NOMO-1 treated with dmso at 0.1 percent for 144 hours (cell line): ENCODE measurements around the gene HMGN4.

Experiments
- DNase-seq: peaks from one replicate; lab custom pipeline; 2025; ENCODE audit not compliant: unreplicated experiment; lab: John Stamatoyannopoulos, UW

Gene HMGN4

GRCh38 chr6:26550250-26550993 is 12.3 kb downstream of the HMGN4 start:
- peak; percentile 44 for DNase-seq

- no peak for DNase-seq
Observed at GRCh38 chr6:26552205-26552604, 14.0 kb downstream of the HMGN4 start.

- DNase-seq: no peak
Observed at GRCh38 chr6:26552640-26553188, 14.5 kb downstream of the HMGN4 start.

- DNase-seq: peak; percentile 61
Observed at GRCh38 chr6:26553264-26553634, 15.1 kb downstream of the HMGN4 start.

GRCh38 chr6:26553635-26554446 is 15.7 kb downstream of the HMGN4 start:
- peak; percentile 73 for DNase-seq

GRCh38 chr6:26554447-26554696 is 16.2 kb downstream of the HMGN4 start:
- no peak for DNase-seq

- no peak for DNase-seq
Observed at GRCh38 chr6:26554697-26555504, 16.7 kb downstream of the HMGN4 start.

GRCh38 chr6:26555505-26556262 is 17.5 kb downstream of the HMGN4 start:
- no peak for DNase-seq

- no peak for DNase-seq
Observed at GRCh38 chr6:26556263-26557070, 18.3 kb downstream of the HMGN4 start.

GRCh38 chr6:26561533-26562466 is 23.6 kb downstream of the HMGN4 start:
- no peak for DNase-seq

- DNase-seq: no peak
Observed at GRCh38 chr6:26563488-26563887, 25.3 kb downstream of the HMGN4 start.

- DNase-seq: peak; percentile 90
Observed at GRCh38 chr6:26568601-26569432, 30.7 kb downstream of the HMGN4 start.

- no peak for DNase-seq
Observed at GRCh38 chr6:26569433-26569764, 31.2 kb downstream of the HMGN4 start.

GRCh38 chr6:26570027-26570809 is 32.1 kb downstream of the HMGN4 start:
- no peak for DNase-seq

- DNase-seq: peak; percentile 27
Observed at GRCh38 chr6:26571592-26572296, 33.6 kb downstream of the HMGN4 start.

- no peak for DNase-seq
Observed at GRCh38 chr6:26575494-26575939, 37.4 kb downstream of the HMGN4 start.

- no peak for DNase-seq
Observed at GRCh38 chr6:26576407-26576843, 38.3 kb downstream of the HMGN4 start.
